WERI-Rb-1 (cell line): Measurements from ENCODE around the gene MED22.
"Not testable (repeated sequence)": the region's sequence is repeated elsewhere in the genome, so short reads cannot be mapped to it uniquely, and the experiment has no call there.

Experiments
- DNase-seq: peaks from one replicate; pipeline ENCODE4 v3.0.0-alpha.2; 2020
- H3K27ac ChIP-seq: fragments of 250-450 bp; sonication (Bioruptor Pico); 2 replicates; pipeline ENCODE4 v1.5.1; 2020; ENCODE audit warnings: mild to moderate bottlenecking, moderate library complexity
- H3K27me3 ChIP-seq: fragments of 250-450 bp; sonication (Bioruptor Pico); 2 replicates; pipeline ENCODE4 v1.5.1; 2021; ENCODE audit warnings: mild to moderate bottlenecking, low read depth, moderate library complexity; ENCODE audit not compliant: insufficient read depth, severe bottlenecking
- H3K36me3 ChIP-seq: fragments of 250-450 bp; sonication (Bioruptor Pico); 2 replicates; pipeline ENCODE4 v1.5.1; 2020; ENCODE audit warnings: mild to moderate bottlenecking, moderate library complexity
- H3K4me3 ChIP-seq: 2 replicates; pipeline ENCODE4 v1.5.1; 2011; ENCODE audit warnings: low read depth, mild to moderate bottlenecking, control low read depth, low read length
- H3K9me3 ChIP-seq: fragments of 250-450 bp; sonication (Bioruptor Pico); 2 replicates; pipeline ENCODE4 v1.5.1; 2021; ENCODE audit warnings: mild to moderate bottlenecking, moderate library complexity; ENCODE audit not compliant: severe bottlenecking
- CTCF ChIP-seq: IDR thresholded peaks from 2 replicates; pipeline ENCODE4 v1.5.1; 2011; ENCODE audit warnings: low read depth, mild to moderate bottlenecking, control low read depth, inconsistent platforms, low read length

Gene MED22

GRCh38 chr9:133340916-133341315, 7.0 kb downstream of the MED22 start:
- Histone ChIP-seq H3K27me3 (no peaks in the 10 kb centered on the region), H3K4me3 (no peak overlapping the region), H3K27ac (no peak overlapping the region), H3K36me3 (peaks cover 62% of the 10 kb centered on the region), H3K9me3 (no peaks in the 10 kb centered on the region)
- no peak for DNase-seq
- no peak for TF ChIP-seq CTCF

- no peak overlapping the region for H3K27ac ChIP-seq
- DNase-seq, result no peak
- no peak for TF ChIP-seq CTCF
- no peaks in the 10 kb centered on the region for H3K9me3 ChIP-seq
- no peak overlapping the region for H3K4me3 ChIP-seq
- H3K36me3 ChIP-seq, result peaks cover 58% of the 10 kb centered on the region
- H3K27me3 ChIP-seq, result no peaks in the 10 kb centered on the region
Measured at GRCh38 chr9:133340256-133340655, 7.7 kb downstream of the MED22 start.

GRCh38 chr9:133339641-133340040, 8.3 kb downstream of the MED22 start:
- Histone ChIP-seq H3K4me3 (no peak overlapping the region), H3K27ac (no peak overlapping the region), H3K27me3 (no peaks in the 10 kb centered on the region), H3K9me3 (no peaks in the 10 kb centered on the region), H3K36me3 (peaks cover 55% of the 10 kb centered on the region)
- no peak for TF ChIP-seq CTCF
- no peak for DNase-seq

- Histone ChIP-seq H3K9me3 (no peaks in the 10 kb centered on the region), H3K27me3 (no peaks in the 10 kb centered on the region), H3K4me3 (peak within 1 kb of the TSS; percentile 98), H3K36me3 (peaks cover 55% of the 10 kb centered on the region), H3K27ac (peak within 1 kb of the TSS; percentile 80)
- peak; percentile 91 for DNase-seq
- no peak for TF ChIP-seq CTCF
Measured at GRCh38 chr9:133335924-133336811, 11.8 kb downstream of the MED22 start, which contains the start of gene SURF6. Gene SURF6 (minus strand): TSS chr9:133336188. CDS start chr9:133336132, 56 bp downstream.

- not testable (repeated sequence) for H3K27me3 ChIP-seq, DNase-seq, H3K9me3 ChIP-seq, H3K27ac ChIP-seq
- peak overlapping the region; percentile 98 for H3K4me3 ChIP-seq
- H3K36me3 ChIP-seq, result peaks cover 57% of the 10 kb centered on the region
Measured at GRCh38 chr9:133334888-133335287, 13.0 kb downstream of the MED22 start.

- H3K9me3 ChIP-seq, result no peaks in the 10 kb centered on the region
- DNase-seq, result no peak
- no peak for TF ChIP-seq CTCF
- H3K27ac ChIP-seq, result no peak overlapping the region
- H3K4me3 ChIP-seq, result no peak overlapping the region
- peaks cover 54% of the 10 kb centered on the region for H3K36me3 ChIP-seq
- H3K27me3 ChIP-seq, result no peaks in the 10 kb centered on the region
Measured at GRCh38 chr9:133334161-133334560, 13.8 kb downstream of the MED22 start.
